Epithelial cell of proximal tubule (primary cell): ENCODE measurements around the gene KIAA1958. TPM values are rescaled to one million over a fixed set of nuclear protein-coding genes. Genes with fewer than 3 reads are reported as not detected.
"Not testable (repeated sequence)": the region's sequence is repeated elsewhere in the genome, so short reads cannot be mapped to it uniquely, and the experiment has no call there.

Experiments used
- DNase-seq: peaks from one replicate; pipeline ENCODE4 v3.0.0-alpha.2; 2011; ENCODE audit warnings: low read depth
- H3K4me3 ChIP-seq: 2 replicates; pipeline ENCODE4 v1.5.1; 2011; ENCODE audit warnings: low read depth, mild to moderate bottlenecking, low read length
- total RNA-seq: library from RNA; depleted of rRNA; stranded (reverse); fragments of >200 nt; gene quantifications from 2 replicates; pipeline ENCODE4 v1.2.3, GENCODE V29; 2015
- TF ChIP-seq, protein P1 (sequence below): conservative IDR thresholded peaks from 2 replicates; pipeline ENCODE4 v1.5.1; 2012; ENCODE audit warnings: low read depth, mild to moderate bottlenecking, low read length

KIAA1958 gene
- total RNA-seq, 1 donor from 2014 or later = 3.4 TPM

GRCh38 chr9:112505607-112506006 lies 19.0 kb downstream of the KIAA1958 start:
- no peak for DNase-seq

GRCh38 chr9:112506571-112506970 lies 19.9 kb downstream of the KIAA1958 start:
- DNase-seq = no peak
- TF ChIP-seq, protein P1, sequence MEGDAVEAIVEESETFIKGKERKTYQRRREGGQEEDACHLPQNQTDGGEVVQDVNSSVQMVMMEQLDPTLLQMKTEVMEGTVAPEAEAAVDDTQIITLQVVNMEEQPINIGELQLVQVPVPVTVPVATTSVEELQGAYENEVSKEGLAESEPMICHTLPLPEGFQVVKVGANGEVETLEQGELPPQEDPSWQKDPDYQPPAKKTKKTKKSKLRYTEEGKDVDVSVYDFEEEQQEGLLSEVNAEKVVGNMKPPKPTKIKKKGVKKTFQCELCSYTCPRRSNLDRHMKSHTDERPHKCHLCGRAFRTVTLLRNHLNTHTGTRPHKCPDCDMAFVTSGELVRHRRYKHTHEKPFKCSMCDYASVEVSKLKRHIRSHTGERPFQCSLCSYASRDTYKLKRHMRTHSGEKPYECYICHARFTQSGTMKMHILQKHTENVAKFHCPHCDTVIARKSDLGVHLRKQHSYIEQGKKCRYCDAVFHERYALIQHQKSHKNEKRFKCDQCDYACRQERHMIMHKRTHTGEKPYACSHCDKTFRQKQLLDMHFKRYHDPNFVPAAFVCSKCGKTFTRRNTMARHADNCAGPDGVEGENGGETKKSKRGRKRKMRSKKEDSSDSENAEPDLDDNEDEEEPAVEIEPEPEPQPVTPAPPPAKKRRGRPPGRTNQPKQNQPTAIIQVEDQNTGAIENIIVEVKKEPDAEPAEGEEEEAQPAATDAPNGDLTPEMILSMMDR = no peak
- no peak overlapping the region for H3K4me3 ChIP-seq

More at GRCh38 chr9:112505607-112506006, 19.0 kb downstream of the KIAA1958 start:
- no peak overlapping the region for H3K4me3 ChIP-seq
- TF ChIP-seq, protein P1 = no peak

DNA sequence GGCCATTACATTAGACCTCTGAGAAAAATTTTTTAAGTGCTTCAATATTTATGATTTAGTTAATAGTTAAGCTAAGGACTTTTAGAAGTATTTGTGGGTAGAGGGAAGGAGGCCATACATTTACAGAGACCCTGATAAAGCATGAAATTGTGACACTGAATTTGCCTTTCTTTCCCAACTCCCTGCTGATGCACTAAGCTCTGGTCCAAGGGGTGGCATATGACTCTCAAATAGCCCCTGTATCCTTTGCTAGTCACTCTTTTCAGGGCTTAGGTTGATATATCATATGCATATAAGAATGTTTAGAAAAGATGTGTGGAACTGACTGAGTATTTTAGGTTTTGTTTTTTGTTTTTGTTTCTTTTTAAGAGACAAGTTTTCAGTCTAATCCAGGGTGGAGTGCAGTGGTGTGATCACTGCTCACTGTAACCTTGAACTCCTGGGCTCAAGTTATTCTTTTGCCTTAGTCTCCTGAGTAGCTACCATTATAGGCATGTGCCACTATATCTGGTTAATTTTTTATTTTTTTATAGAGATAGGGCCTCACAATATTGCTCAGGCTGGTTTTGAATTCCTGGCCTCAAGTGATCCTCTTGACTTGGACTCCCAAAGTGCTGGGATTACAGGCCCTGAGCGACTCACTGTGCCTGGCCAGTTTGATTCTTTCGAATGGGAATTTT lies 20.5 kb downstream of the KIAA1958 start:
- H3K4me3 ChIP-seq = no peak overlapping the region
- DNase-seq = no peak
- TF ChIP-seq, protein P1 = no peak

DNA sequence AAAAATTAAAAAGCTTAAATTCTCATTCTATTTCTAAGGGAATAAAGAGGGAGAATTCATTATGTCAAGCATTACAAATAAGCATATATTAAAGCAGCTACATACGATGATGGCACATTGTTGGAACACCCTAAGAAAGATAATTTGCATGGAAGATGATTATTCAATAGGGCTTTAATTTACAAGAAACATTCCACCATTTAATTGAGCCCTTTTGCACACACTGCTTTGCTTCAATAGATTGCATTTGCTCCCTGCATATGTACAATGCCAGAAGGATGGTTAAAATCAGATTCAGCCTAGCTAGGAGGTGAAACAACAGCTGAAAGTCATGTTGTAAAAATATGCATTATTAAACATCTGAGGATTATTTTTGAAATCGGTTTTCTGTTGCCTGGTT lies 21.8 kb downstream of the KIAA1958 start:
- H3K4me3 ChIP-seq = no peak overlapping the region
- TF ChIP-seq, protein P1 = no peak
- no peak for DNase-seq

DNA sequence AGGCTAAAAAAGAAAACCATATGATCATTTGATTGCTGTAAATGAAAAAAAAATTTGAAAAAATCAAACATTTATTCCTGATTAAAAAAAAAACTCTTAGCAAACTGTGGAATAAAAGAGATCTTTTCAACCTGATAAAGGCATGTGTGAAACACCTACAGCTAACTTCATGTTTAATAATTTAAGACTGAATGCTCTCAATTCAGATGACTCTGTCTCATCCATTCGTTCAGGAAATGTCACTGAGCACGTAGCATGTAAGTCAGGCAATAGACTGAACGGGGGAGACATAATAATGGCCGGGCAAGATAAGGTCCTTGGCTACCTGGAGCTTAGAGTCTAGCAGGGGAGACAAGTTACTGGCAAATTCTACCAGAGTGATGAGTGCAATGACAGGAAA lies 25.8 kb downstream of the KIAA1958 start:
- H3K4me3 ChIP-seq, DNase-seq: not testable (repeated sequence)

GRCh38 chr9:112516769-112517168 lies 30.1 kb downstream of the KIAA1958 start:
- H3K4me3 ChIP-seq = no peak overlapping the region
- DNase-seq = no peak
- TF ChIP-seq, protein P1 = no peak

DNA sequence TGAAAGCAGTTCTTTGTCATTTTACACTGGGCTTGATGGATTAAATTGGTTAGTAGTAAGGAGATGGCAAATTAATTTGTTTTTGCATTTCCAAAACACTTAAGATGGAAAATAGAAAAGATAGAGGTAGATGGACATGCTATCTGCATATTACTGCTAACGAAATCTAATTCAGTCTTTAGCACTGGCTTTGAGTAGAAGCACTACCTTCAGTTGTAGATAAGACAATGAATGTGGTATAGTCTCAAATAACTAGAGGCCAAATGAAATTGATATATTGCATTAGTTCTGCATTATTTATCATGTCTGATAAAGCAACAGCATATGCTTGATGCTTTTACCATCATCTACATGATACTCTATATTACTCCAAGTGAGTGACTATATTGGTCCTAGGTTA lies 33.4 kb downstream of the KIAA1958 start:
- no peak for DNase-seq
- H3K4me3 ChIP-seq = no peak overlapping the region
- TF ChIP-seq, protein P1 = no peak
